NK-92 (cell line): Measurements from ENCODE around the gene RBBP8NL.

ENCODE experiments used
- DNase-seq: peaks from one replicate; lab custom pipeline; 2025; ENCODE audit not compliant: unreplicated experiment; lab: John Stamatoyannopoulos, UW

Gene RBBP8NL

DNA sequence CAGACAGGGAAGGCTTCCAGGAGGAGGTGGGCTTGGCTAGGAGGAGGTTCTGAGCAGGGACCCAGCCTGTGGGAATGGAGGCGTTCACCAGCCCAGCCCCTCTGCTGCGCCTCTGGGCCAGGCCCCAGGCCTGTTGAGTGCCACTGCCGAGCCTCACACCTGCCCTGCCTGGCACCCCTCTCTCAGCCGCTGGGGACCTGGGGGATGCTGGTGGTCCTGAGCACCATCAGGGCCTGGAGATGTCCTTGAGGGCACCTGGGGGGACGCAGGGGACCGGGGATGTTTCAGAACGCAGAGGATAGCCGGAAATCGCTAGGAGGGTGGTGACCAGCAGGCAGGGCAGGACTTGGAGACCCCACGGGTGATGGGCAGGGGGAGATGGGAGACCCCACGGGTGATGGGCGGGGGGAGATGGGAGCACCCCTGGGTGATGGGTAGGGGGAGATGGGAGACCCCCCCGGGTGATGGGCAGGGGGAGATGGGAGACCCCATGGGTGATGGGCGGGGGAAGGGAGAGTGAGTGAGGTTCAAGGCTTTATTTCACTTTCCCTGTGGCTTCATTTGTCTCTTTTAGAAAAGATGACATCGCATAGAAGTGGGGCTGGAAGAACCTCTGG lies 35.7 kb upstream of the RBBP8NL start:
- DNase-seq = no peak

DNA sequence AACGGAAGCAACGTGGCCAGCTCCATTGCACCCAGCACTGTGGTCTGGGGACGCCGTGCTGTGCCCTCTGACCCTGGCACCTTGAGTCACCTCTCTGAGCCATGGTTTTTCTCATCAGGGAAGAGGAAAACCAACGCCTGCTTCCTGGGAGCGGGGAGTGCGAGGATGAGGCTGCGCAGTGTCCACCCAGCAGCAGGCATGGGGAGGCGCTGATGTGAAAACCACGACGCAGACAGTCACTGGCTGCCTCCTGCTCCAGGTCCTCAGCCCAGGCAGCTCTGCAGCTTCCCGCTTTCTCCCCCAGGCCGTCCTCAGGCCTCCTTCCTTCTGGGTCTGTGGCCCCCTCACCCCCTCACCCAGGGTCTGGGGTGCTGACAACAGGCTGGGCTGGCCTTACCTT lies 34.5 kb upstream of the RBBP8NL start:
- DNase-seq = no peak

DNA sequence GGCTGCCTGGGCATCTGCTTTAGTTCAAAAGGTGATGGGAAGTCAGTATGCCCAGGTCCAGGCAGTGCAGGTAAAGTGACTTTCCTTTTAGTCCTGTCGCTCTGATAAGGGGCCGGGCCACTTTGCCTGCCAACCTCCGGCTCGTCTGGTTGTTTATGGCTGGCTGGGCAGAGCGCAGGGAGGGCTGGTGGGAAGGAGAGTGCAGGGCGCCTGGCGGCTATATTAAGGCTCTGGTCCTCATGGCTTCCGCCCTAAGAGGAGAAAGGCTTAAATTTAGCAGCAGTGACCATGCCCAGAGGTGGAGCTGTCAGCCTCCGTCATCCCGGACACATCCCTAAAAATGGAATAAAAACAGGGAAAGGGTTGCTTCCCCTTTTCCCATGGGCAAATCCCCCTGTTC lies 33.8 kb upstream of the RBBP8NL start:
- no peak for DNase-seq

DNA sequence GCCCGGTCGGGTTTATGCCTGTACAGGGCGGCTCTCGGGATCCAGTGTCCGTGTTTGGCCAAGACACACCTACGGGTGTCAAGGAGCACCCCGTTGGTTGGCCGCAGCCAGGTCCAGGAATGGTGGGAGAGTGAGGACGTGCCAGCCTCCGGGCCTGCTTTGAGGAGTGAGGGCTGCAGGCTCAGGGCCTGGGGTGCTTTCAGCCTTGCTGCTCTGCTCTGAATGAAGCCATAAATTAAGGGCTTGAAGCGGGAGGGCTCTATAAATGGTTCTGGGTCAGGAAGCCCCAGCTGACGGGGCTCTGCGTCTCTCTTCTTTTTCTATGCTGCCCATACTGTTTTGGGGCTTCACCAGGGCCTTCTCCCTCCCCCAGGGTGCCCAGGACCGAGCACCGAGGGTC lies 33.3 kb upstream of the RBBP8NL start:
- no peak for DNase-seq

- DNase-seq = no peak
Measured at GRCh38 chr20:62459488-62459887, 32.1 kb upstream of the RBBP8NL start.

DNA sequence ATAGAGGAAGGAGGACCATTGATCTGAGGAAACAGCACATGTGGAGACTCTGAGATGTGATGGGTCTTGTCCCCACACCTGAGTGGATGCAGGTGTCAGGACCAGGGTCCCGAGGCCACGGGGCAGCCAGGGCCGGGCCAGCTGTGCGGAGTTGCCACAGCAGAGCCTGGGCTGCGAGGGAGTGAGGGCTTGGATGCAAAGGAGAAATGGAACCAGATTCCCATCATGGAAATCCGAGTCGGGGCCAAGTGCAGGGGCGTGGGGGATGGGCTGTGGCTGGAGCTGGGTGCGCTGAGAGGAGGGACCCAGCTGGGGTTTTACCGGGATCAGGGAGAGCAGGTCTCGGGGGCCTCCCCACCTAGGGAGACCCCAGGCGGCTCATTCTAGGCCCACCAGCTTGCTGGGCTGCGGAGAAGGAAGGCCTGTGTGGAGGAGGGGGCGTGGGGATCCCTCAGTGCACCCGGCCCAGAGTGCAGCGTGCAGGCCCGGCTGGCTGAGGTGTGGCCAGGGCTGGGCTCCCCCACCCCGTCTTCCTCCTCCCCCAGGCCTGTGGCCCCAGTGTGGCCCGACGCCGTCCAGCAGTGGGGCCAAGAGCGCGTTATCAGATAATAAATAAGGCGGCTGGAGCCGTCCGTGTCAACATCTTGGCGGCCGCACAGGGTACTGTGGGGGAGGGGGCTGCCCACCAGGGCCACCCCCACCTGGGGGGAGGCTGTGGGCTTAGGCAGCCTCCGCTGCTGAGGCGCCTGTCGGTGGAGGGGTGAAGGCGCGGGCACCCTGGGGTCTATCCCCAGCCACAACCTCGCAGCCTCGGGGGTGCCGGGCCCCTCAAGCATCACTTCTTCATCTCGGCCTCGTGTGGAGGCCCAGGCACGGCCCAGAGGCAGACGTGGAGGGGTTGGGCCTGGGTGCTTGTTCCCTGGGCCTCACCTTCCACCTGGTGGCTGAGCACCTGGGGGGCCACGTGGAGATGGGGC lies 31.2 kb upstream of the RBBP8NL start:
- DNase-seq = no peak

GRCh38 chr20:62457831-62458230 lies 30.5 kb upstream of the RBBP8NL start:
- no peak for DNase-seq

DNA sequence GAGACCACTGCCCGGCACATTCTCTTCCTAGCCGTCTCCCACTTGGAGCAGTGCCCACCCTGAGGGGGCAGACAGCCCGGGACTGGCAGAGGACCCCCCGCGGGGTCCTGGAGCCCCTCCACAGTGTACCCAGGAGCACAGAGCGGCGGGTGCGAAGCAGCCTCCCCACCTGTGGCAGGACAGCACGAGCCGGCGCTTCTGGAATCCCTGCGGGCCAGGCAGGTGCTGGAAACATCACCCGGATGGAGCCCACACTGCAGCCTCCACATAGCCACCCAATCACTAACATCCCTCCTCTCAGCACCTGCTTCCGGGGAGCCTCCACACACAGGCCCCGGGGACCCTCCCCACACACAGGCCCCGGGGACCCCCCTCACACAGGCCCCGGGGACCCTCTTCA lies 29.8 kb upstream of the RBBP8NL start:
- no peak for DNase-seq

DNA sequence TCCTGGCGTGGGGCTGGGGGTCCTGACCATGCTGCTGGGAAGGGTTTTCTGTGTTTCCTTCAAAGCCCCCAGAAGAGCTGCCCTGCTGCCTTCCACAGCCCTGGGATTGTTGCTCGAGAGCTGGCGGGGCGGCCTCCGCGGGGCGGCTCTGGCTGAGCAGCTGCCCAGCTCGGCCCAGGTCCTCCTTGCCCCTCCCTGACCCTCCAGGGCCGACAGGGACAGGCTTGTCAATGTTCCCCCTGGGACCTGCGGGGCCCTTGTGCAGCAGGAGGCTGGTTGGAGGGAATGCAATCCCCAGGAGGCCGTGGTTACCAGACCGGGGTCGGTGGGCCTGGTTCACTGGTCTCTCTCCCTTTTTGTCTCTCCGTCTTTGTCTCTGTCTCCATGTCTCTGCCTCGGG lies 28.6 kb upstream of the RBBP8NL start:
- DNase-seq = no peak

DNA sequence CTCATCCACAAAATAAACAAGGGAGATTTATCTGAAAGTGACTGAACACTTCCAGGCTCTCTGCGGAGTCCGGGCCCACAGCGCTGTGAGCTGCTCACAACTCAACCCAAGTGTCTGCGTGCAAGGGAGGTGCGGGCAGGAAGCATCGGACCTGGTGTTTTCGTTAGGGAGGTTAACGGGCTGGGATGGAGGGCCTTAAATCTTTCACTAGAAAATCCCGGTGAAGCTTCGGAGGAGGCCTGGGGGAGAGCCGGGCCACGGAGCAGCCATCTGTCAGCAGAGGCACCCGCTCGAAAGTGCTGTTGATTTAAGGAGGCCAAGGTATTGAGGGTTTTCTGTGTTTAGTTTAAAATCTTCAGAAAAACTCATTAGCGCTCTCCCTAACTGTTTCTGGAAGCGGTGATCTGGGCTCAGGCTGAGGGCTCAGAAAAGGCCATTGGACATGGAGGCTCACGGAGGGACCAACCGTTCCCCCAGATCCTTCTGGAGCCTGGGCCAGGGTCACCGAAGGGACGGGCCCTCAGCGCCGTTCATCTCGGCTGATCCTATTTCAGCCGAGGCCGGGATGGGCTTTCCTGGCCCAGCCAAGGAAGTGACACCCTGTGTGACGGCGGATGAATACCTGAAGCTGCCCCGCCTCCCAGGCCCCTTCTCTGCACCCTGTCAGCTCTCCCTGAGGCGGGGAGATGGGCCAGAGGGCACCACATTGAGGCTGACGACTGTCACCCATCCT lies 27.7 kb upstream of the RBBP8NL start:
- DNase-seq = no peak

GRCh38 chr20:62453186-62453808 lies 26.0 kb upstream of the RBBP8NL start:
- no peak for DNase-seq

GRCh38 chr20:62452475-62453095 lies 25.2 kb upstream of the RBBP8NL start:
- DNase-seq = no peak

DNA sequence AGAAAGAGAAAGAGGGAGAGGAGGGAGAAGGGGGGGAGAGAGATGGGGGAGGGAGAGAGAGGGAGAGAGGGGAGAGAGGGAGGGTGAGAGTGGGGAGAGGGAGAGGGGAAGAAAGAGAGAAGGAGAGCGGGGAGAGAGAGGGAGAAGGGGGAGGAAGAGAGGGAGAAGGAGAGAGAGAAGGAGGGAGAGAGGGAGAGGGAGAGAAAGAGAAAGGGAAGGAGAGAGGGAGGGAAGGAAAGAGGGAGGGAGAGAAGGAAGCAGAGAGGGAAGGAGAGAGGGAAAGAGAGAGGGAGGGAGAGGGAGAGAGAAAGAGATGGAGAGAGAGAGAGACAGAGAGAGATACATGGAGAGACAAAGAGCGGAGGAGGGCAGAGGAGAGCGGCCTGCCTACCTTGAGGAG lies 24.6 kb upstream of the RBBP8NL start:
- no peak for DNase-seq

DNA sequence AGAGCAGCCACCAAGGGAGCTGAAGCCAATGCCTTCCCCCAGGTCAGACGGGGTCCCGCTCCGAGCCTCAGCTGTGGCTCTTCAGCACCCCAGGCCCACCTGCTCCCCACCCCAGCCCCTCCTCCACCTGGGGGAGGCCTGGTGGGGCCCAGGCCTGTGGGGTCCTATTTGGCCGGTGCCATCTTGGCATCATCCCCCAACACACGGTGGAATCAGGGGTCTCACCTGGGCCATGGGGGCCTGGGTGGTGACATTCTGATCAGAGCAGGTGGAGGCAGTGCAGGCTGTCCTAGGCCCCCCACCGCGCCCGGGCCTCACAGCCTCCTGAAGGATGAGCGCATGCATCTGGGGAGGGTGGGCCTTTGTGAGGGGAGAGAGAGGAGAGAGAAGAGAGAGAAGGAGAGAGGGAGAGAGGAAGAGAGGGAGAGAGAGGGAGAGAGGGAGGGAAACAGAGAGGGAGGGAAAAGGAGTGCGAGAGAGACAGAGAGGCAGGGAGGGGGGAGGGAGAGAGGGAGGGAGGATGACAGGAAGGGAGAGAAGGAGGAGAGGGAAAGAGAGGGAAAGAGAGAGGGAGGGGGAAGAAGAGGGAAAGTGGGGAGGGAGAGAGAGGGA lies 23.9 kb upstream of the RBBP8NL start:
- DNase-seq = no peak

DNA sequence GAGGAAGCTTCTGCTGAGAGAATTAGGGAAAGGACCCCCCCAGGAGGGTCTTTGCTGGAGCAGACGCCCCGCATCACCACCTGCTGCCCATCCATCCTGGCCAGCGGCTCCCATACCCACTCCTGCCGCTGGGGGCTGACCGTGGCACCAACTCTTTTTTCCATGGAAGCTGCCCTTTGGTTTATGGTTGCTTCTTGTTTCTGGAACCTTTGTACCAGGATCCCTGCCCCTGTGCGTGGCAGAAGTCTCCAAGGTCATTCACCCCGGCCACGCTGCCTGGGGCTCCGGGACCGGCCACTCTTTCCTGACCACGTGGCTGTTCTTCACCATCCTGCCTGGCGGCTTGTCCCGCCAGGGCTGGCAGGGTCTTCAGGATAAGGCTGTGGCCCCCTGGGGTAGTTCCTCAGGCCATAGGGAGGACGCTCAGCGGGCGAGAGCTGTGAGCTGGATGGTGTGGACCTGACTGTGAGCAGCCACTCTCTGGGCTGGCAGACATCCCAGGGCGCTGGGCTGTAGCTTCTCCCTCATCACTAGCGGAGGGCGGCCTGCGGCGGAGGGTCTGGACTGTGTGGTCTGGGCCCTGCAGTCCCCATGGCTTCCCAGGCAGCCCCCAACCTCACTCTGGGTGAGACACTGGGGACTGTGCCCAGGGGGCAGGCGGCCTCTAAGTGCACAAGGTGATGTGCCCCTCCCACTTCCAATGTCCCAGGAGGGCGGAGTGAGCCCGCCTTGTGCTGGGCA lies 22.8 kb upstream of the RBBP8NL start:
- DNase-seq = no peak

- DNase-seq = no peak
Measured at GRCh38 chr20:62448788-62449187, 21.4 kb upstream of the RBBP8NL start.

DNA sequence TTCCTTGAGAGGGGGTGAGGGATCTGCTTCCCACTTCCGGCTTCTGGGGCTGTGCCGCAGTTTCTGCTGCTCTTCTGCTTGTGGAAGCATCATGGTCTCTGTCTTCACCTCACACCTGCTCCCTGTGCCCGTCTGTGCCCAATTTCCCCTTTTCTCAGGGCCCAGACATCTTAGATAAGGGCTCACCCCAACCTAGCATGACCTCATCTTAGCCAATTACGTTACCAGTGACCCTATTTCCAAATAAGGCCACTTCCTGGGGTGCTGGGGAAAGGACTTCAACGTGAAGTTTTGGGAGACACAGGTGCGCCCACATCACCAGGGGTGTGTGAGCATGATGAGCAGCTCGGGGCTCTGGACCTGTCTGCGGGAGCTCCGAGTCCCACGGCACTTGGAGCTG lies 20.7 kb upstream of the RBBP8NL start:
- no peak for DNase-seq

DNA sequence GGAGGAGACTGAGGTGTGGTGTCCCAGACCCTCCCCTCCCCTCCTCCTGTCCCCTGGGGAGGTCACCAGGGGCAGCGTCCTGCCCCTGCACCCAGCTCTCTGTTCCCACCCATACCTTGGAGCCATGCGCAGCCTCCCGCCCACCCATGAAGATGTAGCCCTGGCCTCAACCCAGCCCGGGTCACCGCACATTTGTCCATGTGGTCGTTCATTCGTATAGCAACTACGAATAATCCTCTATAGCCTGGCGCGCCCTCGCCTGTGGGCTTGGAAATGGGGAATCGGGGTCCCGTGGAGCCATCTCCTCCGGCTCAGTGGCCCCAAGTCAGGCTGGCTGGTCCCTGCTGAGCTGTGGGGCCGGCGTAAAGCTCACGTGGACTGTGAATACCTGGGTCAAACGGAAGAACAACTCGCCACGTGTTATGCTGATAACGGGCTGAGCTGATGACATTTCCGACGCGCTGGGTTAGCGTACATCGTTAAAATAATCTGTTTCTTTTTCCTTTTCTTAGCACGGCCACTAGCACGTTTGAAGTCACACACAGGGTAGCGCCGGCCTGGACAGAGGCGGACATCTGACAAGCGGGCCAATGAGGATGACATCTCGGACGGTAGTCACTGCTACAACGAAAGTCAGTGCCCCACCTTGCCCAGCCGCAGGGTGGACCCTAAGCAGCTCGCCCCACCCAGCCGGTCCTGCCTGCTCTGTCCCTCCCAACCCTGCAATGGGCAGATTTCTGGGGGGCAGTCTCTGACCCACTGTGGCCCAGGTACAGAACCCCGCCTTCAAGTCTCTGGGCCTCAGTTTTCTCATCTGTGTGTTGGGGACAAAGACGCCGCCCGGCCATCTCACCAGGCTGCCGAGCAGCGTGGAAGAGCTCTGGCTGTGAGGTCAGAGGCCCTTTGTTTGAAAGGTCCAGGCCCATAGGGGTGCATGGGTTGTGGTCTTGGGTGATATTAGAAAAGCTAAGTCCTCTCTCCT lies 19.8 kb upstream of the RBBP8NL start:
- DNase-seq = no peak

DNA sequence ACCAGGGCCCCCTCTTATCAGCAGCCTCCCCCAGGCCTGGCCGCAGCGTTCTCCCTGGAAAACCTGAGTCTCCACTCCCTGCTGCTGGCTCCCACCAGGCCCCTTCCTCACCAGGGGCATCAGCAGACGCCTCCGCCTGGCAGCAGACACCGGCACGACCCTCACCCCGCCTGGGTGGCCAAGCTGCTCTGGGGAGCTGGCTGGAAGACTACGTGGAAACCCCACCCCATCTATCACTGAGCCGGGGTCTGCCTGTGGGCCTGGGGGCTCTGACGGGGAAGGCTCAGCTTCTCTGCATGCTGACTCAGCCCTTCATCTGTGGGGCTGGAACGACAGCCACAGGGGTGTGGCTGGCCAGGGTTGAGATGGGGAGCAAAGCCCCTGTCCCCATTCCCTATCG lies 19.1 kb upstream of the RBBP8NL start:
- DNase-seq = no peak
